ENCODE results near the gene ENGASE.
"Not testable (repeated sequence)": the region's sequence is repeated elsewhere in the genome, so short reads cannot be mapped to it uniquely, and the experiment has no call there.

The ENGASE gene

DNA sequence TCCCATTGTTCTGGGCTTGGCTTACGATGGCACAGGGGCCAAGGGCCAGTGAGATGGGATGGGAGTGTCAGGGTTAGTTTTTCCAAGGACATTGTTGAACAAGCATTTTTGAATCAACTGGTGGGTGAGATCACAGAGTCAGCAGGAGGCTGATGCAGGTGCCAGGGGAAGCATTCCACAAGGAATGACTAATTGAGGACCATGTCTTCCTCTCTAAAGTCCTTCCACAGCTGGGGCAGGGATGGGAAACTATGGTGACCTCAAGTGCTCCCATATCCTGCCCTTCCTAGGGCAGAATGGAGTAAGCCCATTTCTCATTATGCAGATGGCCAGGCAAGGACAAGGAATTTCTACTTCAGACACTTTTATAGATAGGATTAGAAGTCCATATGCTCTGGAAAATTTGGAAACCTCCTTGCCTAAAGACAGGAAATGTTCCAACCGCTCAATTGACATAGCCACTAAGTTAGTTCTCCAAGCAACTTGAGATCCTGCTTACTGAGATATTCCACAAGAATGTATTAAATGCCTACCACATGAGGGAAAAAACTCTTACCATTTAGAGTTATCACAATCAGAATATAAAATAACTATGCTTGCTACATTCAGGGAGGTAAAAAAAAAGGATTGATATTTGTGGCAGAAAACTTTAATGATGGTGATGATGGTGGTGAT, 21.2 kb upstream of the ENGASE start:
- no peak for DNase-seq

GRCh38 chr17:79054200-79054960, 20.2 kb upstream of the ENGASE start:
- no peak for DNase-seq

DNA sequence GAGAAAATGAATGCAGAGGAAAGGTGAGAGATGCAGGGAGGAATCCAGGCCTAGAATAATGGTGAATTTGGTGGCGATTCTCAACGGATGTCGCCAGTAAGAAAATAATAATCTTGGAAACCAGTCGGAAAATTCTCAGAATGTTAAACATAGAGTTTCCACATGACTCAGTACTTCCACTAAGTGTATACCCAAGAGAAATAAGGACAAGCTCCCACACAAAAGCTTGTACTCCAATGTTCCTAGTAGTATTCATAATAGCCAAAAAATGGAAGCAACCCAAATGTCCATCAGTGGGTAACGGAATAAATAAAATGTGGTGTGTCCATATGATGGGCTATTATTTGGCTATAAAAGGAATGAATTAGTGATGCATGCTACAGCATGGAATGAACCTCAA, 19.4 kb upstream of the ENGASE start:
- no peak for DNase-seq

DNA sequence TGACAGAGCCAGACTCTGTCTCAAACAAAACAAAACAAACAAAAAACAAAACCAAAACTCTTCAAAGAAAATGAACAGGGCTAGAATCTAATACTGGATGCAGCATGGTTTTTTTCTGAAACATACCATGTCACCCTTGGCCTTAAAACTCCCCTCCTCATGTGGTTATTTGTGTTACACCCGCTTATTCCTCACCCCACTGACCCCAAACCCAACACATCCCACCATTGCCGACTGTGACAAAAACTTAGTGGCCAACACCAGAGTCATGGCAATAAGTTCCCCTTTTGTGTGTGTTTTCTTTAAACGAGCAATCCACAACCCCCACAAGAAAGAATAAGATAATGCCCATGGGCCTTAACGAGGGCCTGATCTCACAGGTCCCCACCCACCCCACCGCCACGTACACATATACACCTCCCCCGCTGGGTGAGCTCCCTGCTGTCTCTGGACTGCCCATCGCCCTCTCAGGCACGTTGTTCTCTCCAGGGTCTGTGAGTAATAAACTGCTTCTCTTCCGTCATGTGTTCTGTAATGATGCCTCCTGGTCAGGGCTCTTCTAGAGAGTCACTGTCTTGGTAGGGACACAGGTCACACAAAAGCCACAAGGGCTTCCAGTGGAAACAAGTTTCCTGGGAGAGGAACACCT, 16.8 kb upstream of the ENGASE start:
- DNase-seq, result no peak

- DNase-seq, result no peak
Measured at GRCh38 chr17:79062691-79063090, 11.9 kb upstream of the ENGASE start.

- DNase-seq, result no peak
Measured at GRCh38 chr17:79064026-79064425, 10.6 kb upstream of the ENGASE start.

DNA sequence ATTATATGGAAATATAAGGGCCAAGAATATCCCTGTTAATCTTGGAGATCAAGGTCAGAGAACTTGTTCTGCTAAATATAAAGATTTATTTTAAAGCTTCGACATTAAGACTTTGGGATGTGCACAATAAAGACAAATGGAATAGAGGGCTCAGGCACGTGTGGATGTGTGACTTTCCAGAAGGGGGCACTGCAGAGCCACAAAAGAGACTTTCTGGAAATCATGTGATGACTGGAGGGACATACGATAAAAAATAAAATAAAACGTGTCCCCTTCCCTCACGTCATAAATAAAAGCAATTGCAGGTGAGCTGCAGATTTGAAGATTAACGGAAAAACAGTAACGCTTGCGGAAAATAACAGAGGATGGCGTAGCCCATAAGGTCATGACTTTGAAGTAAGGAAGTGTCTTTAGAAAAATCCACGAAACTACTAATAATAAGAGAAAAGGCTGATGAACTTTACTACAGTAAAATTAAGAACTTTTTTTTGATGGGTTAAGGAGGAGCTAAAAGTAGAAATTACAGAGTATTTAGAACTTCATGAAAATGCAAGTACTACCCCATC, 9.4 kb upstream of the ENGASE start:
- peak; percentile 25 for DNase-seq

DNA sequence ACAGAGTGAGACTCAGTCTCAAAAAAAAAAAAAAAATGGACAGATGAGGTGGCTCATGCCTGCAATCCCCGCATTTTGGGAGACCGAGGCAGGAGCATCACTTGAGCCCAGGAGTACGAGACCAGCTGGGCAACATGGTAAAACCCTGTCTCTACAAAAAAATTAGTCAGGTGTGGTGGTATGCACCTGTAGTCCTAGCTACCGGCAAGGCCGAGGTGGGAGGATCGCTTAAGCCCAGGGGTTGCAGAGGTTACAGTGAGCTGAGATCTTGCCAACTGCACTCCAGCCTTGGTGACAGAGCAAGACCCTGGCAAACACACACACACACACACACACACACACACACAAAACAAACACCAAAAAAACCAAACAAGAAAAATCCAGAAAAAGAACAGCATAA, 7.7 kb upstream of the ENGASE start:
- DNase-seq, result no peak

DNA sequence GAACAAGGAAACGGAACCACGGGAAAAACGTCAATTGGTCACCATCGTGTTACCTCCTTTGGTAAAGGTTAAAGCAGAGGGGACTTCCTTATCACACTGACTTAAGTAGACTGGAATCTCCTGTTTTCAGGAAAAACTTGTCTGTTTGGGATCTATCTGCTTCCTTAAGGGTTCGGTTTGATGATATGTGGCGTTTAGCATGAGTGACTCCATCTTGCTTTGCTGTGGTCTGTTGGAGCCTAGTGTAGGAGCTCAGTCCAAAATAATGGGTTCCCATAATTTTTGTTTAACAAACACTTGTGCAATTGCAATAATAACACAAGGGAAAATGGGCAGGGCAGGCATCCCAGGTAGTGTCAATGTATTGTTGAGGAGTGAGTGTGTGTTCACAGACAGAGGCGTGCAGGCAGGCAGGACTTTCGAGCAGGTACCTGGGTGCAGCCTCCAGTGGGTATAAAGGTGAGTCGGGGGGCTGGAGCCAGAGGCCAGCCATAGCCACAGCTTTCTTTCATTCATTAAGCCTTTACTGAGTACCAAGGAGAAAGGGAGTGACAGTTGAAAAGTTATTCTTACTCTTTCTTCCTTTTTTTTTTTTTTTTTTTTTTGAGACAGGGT, 4.3 kb upstream of the ENGASE start:
- DNase-seq, result no peak

GRCh38 chr17:79071161-79071740, 3.4 kb upstream of the ENGASE start:
- no peak for DNase-seq

DNA sequence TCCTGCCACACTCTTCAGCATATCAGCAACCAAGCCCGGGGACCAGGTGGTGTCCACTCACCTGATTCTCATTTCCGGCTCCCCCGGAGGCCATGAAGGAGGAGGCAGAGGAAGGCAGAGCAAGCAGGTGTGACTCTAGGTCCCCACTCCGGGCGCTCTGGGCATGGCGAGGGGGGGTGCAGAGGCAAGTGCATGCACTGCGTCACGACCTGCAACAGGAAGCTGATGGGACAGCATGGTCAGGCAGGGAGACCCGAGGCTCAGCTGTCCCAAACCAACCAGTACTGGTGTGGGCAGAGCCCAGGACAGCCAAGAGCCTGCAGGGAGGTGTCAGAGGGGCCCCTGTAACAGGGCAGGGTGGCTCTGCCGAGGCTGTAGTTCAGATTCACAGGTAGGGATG, 2.1 kb upstream of the ENGASE start:
- no peak for DNase-seq

GRCh38 chr17:79073016-79073705, 1.5 kb upstream of the ENGASE start:
- no peak for DNase-seq

DNA sequence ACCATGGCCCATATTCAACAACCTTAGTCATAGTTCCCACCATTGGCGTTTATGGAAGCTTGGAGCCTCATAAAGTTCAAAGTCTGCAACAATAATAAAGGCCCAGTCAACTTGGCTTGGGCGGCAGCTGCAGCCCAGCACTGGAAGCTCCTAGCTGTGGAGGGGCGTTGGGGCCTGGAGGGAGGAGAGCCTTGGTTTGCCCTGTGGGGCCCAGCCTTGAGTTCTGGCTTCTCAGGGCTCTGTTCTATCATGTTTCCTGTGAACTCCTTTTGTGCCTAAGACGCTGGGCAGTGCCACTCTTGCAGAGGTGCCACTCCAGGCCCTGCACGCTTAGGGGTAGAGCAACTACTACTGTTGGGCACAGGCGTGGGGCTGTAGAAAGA, 927 bp upstream of the ENGASE start:
- no peak for DNase-seq

- DNase-seq, result not testable (repeated sequence)
Measured at GRCh38 chr17:79074121-79074648, 439 bp upstream of the ENGASE start.

DNA sequence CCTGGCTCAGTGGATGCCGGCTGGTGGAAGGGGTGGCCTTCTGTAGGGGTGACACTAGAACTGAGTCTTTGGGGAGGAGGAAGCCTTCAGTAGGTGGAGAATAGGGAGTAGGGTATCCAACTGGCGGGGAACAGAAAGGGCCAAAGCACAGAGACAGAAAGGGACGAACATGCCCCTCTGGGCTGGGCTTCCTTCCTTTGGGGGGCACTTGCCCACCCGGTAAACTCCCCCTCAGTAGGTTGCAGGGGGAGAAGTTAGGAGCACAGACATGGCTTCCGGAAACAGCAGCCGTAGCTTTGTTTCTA, 774 bp downstream of the ENGASE start:
- no peak for DNase-seq

- DNase-seq, result no peak
Measured at GRCh38 chr17:79075861-79076406, 1.3 kb downstream of the ENGASE start.

GRCh38 chr17:79077587-79077986, 3.0 kb downstream of the ENGASE start:
- DNase-seq, result no peak

GRCh38 chr17:79078476-79079190, 4.0 kb downstream of the ENGASE start:
- DNase-seq, result no peak

GRCh38 chr17:79079421-79080200, 5.0 kb downstream of the ENGASE start:
- no peak for DNase-seq

- DNase-seq, result no peak
Measured at GRCh38 chr17:79080349-79080748, 5.7 kb downstream of the ENGASE start.

Measured in NCI-H345 (cell line).